G401 (cell line): Measurements from ENCODE around the gene ZFP36L2. TPM values are rescaled to one million over a fixed set of nuclear protein-coding genes. Genes with fewer than 3 reads are reported as not detected.
A peak's percentile ranks its signal among the peaks of the same experiment; 100 is the strongest.

Experiments
- DNase-seq: peaks from one replicate; pipeline ENCODE4 v3.0.0-alpha.2; 2015; ENCODE audit warnings: low spot score
- in situ Hi-C: cut with HindIII; loops from 2 replicates; pipeline ENCODE4 v1.10.0; 2016; ENCODE audit warnings: low sequenced_read_pairs, mixed read lengths
- total RNA-seq: library from RNA; depleted of rRNA; stranded (reverse); fragments of >200 nt; shearing (Covaris generic); gene quantifications from 2 replicates; pipeline ENCODE4 v1.2.3, GENCODE V29; 2014

The ZFP36L2 gene
- total RNA-seq, 1 experiment from 2014 or later = 32.4 TPM

GRCh38 chr2:43251171-43251731 lies 24.8 kb upstream of the ZFP36L2 start:
- in situ Hi-C loops = no loop called here
- DNase-seq = no peak

- in situ Hi-C loops = no loop called here
- DNase-seq = no peak
Observed at GRCh38 chr2:43250015-43250414, 23.6 kb upstream of the ZFP36L2 start.

- no peak for DNase-seq
- in situ Hi-C loops = no loop called here
Observed at GRCh38 chr2:43248621-43249020, 22.2 kb upstream of the ZFP36L2 start.

- DNase-seq = no peak
- in situ Hi-C loops = no loop called here
Observed at GRCh38 chr2:43246641-43247040, 20.2 kb upstream of the ZFP36L2 start.

- in situ Hi-C loops = no loop called here
- no peak for DNase-seq
Observed at GRCh38 chr2:43241558-43241957, 15.2 kb upstream of the ZFP36L2 start.

- DNase-seq = no peak
- in situ Hi-C loops = no loop called here
Observed at GRCh38 chr2:43240766-43241150, 14.4 kb upstream of the ZFP36L2 start.

- in situ Hi-C loops = no loop called here
- no peak for DNase-seq
Observed at GRCh38 chr2:43239981-43240765, 13.8 kb upstream of the ZFP36L2 start.

GRCh38 chr2:43238813-43239212 lies 12.4 kb upstream of the ZFP36L2 start:
- DNase-seq = no peak
- in situ Hi-C loops = no loop called here

- no peak for DNase-seq
- in situ Hi-C loops = no loop called here
Observed at GRCh38 chr2:43238176-43238575, 11.8 kb upstream of the ZFP36L2 start.

GRCh38 chr2:43233218-43234212 lies 7.1 kb upstream of the ZFP36L2 start:
- in situ Hi-C loops = no loop called here
- DNase-seq = no peak

- in situ Hi-C loops = no loop called here
Observed at GRCh38 chr2:43230951-43231827, 4.8 kb upstream of the ZFP36L2 start.

GRCh38 chr2:43230351-43230885 lies 4.0 kb upstream of the ZFP36L2 start:
- in situ Hi-C loops = no loop called here

More at GRCh38 chr2:43230951-43231827, 4.8 kb upstream of the ZFP36L2 start:
- DNase-seq = no peak

GRCh38 chr2:43228756-43229659 lies 2.6 kb upstream of the ZFP36L2 start:
- DNase-seq = no peak
- in situ Hi-C loops = loop anchor here (10.0 kb wide), 1 partner anchor 394 kb away; no protein-coding TSS in a partner anchor

More at GRCh38 chr2:43230351-43230885, 4.0 kb upstream of the ZFP36L2 start:
- DNase-seq = no peak

- in situ Hi-C loops = loop anchor here (10.0 kb wide), 1 partner anchor 394 kb away; no protein-coding TSS in a partner anchor
- DNase-seq = no peak
Observed at GRCh38 chr2:43228321-43228751, 1.9 kb upstream of the ZFP36L2 start.

- peak; percentile 38 for DNase-seq
- in situ Hi-C loops = loop anchor here (10.0 kb wide), 1 partner anchor 393 kb away; no protein-coding TSS in a partner anchor
Observed at GRCh38 chr2:43227830-43228281, 1.4 kb upstream of the ZFP36L2 start.

GRCh38 chr2:43226955-43227829 lies 786 bp upstream of the ZFP36L2 start:
- peak; percentile 59 for DNase-seq
- in situ Hi-C loops = loop anchor here (10.0 kb wide), 1 partner anchor 392 kb away; no protein-coding TSS in a partner anchor
